HepG2 (cell line): ENCODE measurements around the gene CBX2. TPM values are rescaled to one million over a fixed set of nuclear protein-coding genes. Genes with fewer than 3 reads are reported as not detected.

ENCODE experiments used
- ATAC-seq: fragments of 200-7000 bp; cut with Tn5 transposase; 3 replicates; pipeline ENCODE4 v1.9.1; 2020; ENCODE audit warnings: mild to moderate bottlenecking, moderate library complexity
- BruUV-seq: library from RNA; stranded (reverse); fragments of 400-500 nt; replicated peaks from 2 replicates; lab custom pipeline; 2021; lab: Mats Ljungman, UMichigan
- CTCF ChIA-PET: fragments of 300-600 bp; formaldehyde crosslinking; extraction: SDS; loops from one replicate; lab custom pipeline; 2021; ENCODE audit warnings: low total read pairs, inconsistent platforms, low intra/inter-chr PET ratio; lab: Yijun Ruan, JAX
- POLR2A ChIA-PET: fragments of 350-600 bp; sonication (Branson Sonifier 250); formaldehyde crosslinking; loops from one replicate; lab custom pipeline; 2020; ENCODE audit warnings: antibody characterized with exemption, inconsistent platforms; lab: Yijun Ruan, JAX
- DNase-seq: peaks from one replicate; pipeline ENCODE4 v3.0.0-alpha.2; 2015; ENCODE audit warnings: low spot score
- FAIRE-seq: peaks from 3 replicates; lab custom pipeline; 2011; peaks lifted over from hg19 to GRCh38; lab: Jason Lieb, UNC
- H2AFZ ChIP-seq: one replicate; pipeline ENCODE4 v1.6.1; 2011; ENCODE audit warnings: low read length, inconsistent platforms
- H3K27ac ChIP-seq: fragments of 300-600 bp; 3 replicates; pipeline ENCODE4 v1.8.0; 2011; ENCODE audit warnings: mixed run types, mild to moderate bottlenecking, mixed read lengths, low read length, inconsistent platforms; ENCODE audit not compliant: insufficient read depth; ENCODE audit errors: extremely low read length
- H3K27me3 ChIP-seq, 2 experiments: fragments of 200-600 bp in 1 of 2; 2 replicates in 1 of 2; 3 replicates in 1 of 2; pipeline versions ENCODE4 v1.6.0 to v1.8.0; 2011; ENCODE audit warnings: low read length in 2 of 2, mild to moderate bottlenecking in 2 of 2, moderate library complexity in 2 of 2, inconsistent platforms in 1 of 2; ENCODE audit not compliant: insufficient read depth in 2 of 2, control insufficient read depth in 1 of 2
- H3K36me3 ChIP-seq, 2 experiments: fragments of 200-600 bp in 1 of 2; replicated peaks in 1 of 2; 2 replicates in 1 of 2; 3 replicates in 1 of 2; pipeline versions ENCODE4 v1.5.1 to v1.8.0; 2011; ENCODE audit warnings: low read length in 2 of 2, inconsistent platforms in 1 of 2; ENCODE audit not compliant: insufficient read depth in 2 of 2, control insufficient read depth in 1 of 2
- H3K4me1 ChIP-seq: 2 replicates; pipeline ENCODE4 v1.5.1; 2012; ENCODE audit warnings: low read length, inconsistent platforms; ENCODE audit not compliant: insufficient read depth
- H3K4me2 ChIP-seq: 2 replicates; pipeline ENCODE4 v1.6.0; 2011; ENCODE audit warnings: low read depth, low read length, inconsistent platforms
- H3K4me3 ChIP-seq, 3 experiments: fragments of 200-600 bp in 1 of 3; sonication (generic), shearing (Covaris generic) in 1 of 3; replicated peaks in 1 of 3; 2 replicates each; pipeline ENCODE4 v1.5.1; 2011 to 2016; ENCODE audit warnings: low read length in 3 of 3, inconsistent platforms in 2 of 3, low read depth in 2 of 3, mild to moderate bottlenecking in 2 of 3, control low read depth in 1 of 3, mixed read lengths in 1 of 3; ENCODE audit not compliant: insufficient read depth in 1 of 3
- H3K79me2 ChIP-seq: one replicate; pipeline ENCODE4 v1.6.1; 2011; ENCODE audit warnings: low read length, inconsistent platforms; ENCODE audit not compliant: insufficient read depth
- H3K9ac ChIP-seq: 2 replicates; pipeline ENCODE4 v1.6.0; 2011; ENCODE audit warnings: mild to moderate bottlenecking, low read depth, low read length, inconsistent platforms; ENCODE audit not compliant: insufficient read depth
- H3K9me3 ChIP-seq: 2 replicates; pipeline ENCODE4 v1.5.1; 2012; ENCODE audit warnings: mild to moderate bottlenecking, low read length
- H4K20me1 ChIP-seq: 2 replicates; pipeline ENCODE4 v1.6.0; 2011; ENCODE audit warnings: inconsistent platforms, mild to moderate bottlenecking, low read length, moderate library complexity; ENCODE audit not compliant: insufficient read depth
- BCLAF1 ChIP-seq: fragments of 450-650 bp; IDR thresholded peaks from 2 replicates; pipeline ENCODE4 v1.6.1; 2017; ENCODE audit warnings: mild to moderate bottlenecking
- HDAC2 ChIP-seq: sonication (generic); formaldehyde crosslinking; IDR thresholded peaks from 2 replicates; pipeline ENCODE4 v1.4.0; 2020; ENCODE audit warnings: missing genetic modification reagents
- KDM3A ChIP-seq: IDR thresholded peaks from 2 replicates; pipeline ENCODE4 v1.6.1; 2018; ENCODE audit warnings: low read depth, missing compliant biosample characterization
- MXI1 ChIP-seq: IDR thresholded peaks from 3 replicates; pipeline ENCODE4 v1.6.1; 2012; ENCODE audit warnings: low read depth, low read length, inconsistent platforms, borderline replicate concordance
- POGZ ChIP-seq: sonication (generic); formaldehyde crosslinking; IDR thresholded peaks from 2 replicates; pipeline ENCODE4 v1.4.0; 2020; ENCODE audit warnings: mild to moderate bottlenecking, missing genetic modification reagents
- REST ChIP-seq, 2 experiments: IDR thresholded peaks; 2 replicates each; pipeline ENCODE4 v1.6.1; 2011 to 2012; ENCODE audit warnings: low read length in 2 of 2, borderline replicate concordance in 1 of 2, low read depth in 1 of 2, mild to moderate bottlenecking in 1 of 2, moderate library complexity in 1 of 2
- SPEN ChIP-seq: sonication (generic); formaldehyde crosslinking; IDR thresholded peaks from 2 replicates; pipeline ENCODE4 v1.5.1; 2020; ENCODE audit warnings: low read depth, mild to moderate bottlenecking, missing genetic modification reagents
- TOPORS ChIP-seq: sonication (generic); formaldehyde crosslinking; IDR thresholded peaks from 2 replicates; pipeline ENCODE4 v1.8.0; 2023; ENCODE audit warnings: mild to moderate bottlenecking, missing genetic modification reagents
- TSC22D2 ChIP-seq: sonication (generic); formaldehyde crosslinking; IDR thresholded peaks from 2 replicates; pipeline ENCODE4 v1.5.1; 2020; ENCODE audit warnings: missing genetic modification reagents, mild to moderate bottlenecking, borderline replicate concordance
- ZC3H4 ChIP-seq: sonication (generic); formaldehyde crosslinking; IDR thresholded peaks from 2 replicates; pipeline ENCODE4 v1.4.0; 2020; ENCODE audit warnings: missing genetic modification reagents, borderline replicate concordance
- ZNF124 ChIP-seq: sonication (generic); formaldehyde crosslinking; IDR thresholded peaks from 2 replicates; pipeline ENCODE4 v1.4.0; 2020; ENCODE audit warnings: missing genetic modification reagents
- WGBS: methylation state at CpG from one replicate; pipeline ENCODE4 v1.1.6; 2017; ENCODE audit warnings: low lambda C conversion rate; 5-methylcytosine and 5-hydroxymethylcytosine counted together
- in situ Hi-C: cut with HindIII; loops from 2 replicates; pipeline ENCODE4 v1.10.0; 2017; ENCODE audit warnings: low pct_unique_long_range_greater_than_20kb; ENCODE audit not compliant: extremely low pct_ligation_motif_present
- intact Hi-C: fragments of 100-400 bp; cut with micrococcal nuclease; formaldehyde crosslinking; loops from one replicate; pipeline ENCODE4 v1.10.0; 2022; ENCODE audit not compliant: unreplicated experiment
- polyA plus RNA-seq, 8 experiments: library from polyadenylated mRNA; depleted of rRNA in 3 of 8; stranded (reverse) in 7 of 8; unstranded in 1 of 8; fragments of >200 nt; fragmentation: Illumina TruSeq in 4 of 8; extraction: Trizol in 4 of 8; gene quantifications; 2 replicates each; pipeline versions ENCODE4 v1.2.1 to v1.2.3, GENCODE V29; 2011 to 2016; ENCODE audit warnings: low read depth in 4 of 8, missing spikeins in 1 of 8, mixed read lengths in 1 of 8; ENCODE audit not compliant: insufficient read depth in 1 of 8
- total RNA-seq, 5 experiments: library from RNA; depleted of rRNA; stranded (reverse); fragments of >200 nt; fragmentation: Illumina TruSeq; extraction: Trizol; gene quantifications; 2 replicates each; pipeline ENCODE4 v1.2.3, GENCODE V29; 2016; ENCODE audit warnings: low read depth in 1 of 5

Gene CBX2
- total and polyA plus RNA-seq, 2 of the 13 experiments (the other 11 are each of a cell fraction or from before 2014, with no cell fraction given): 14.5 to 31.1 TPM

DNA sequence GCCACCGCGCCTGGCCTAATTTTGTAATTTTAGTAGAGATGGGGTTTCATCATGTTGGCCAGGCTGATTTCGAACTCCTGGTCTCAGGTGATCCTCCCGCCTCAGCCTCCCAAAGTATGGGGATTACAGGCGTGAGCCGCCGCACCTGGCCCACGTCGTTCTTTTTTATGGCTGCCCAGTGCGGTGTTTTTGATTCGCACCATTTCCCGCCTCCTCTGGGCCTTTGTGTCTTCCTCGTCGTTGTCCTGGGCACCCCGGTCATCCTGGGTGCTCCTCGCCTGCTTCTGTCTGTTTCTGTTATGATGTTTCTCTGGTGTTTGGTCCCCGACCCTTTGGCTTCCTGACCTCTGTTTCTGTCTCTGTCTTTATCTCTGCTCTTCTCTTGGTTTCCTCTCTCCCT lies 46.3 kb downstream of the CBX2 start:
- ATAC-seq (no peak), DNase-seq (no peak), FAIRE-seq (no peak)
- BruUV-seq: no TSS peak
- Histone ChIP-seq H4K20me1 (no peaks in the 10 kb centered on the region), H3K9me3 (no peaks in the 10 kb centered on the region), H3K79me2 (no peaks in the 10 kb centered on the region), H3K4me2 (no peak overlapping the region), H3K36me3 (no peaks in the 10 kb centered on the region), H3K27ac (no peak overlapping the region), H3K27me3 (peaks cover 3 to 7% of the 10 kb centered on the region in 2 experiments; a peak in 3 of 5 replicates), H3K4me3 (no peak overlapping the region), H2AFZ (no peak overlapping the region), H3K4me1 (peaks cover 97% of the 10 kb centered on the region), H3K9ac (no peak overlapping the region)
- CTCF ChIA-PET: no interaction called here
- in situ Hi-C loops: no loop called here
- intact Hi-C loops: no loop called here
- POLR2A ChIA-PET: interaction anchor here (1.3 to 2.0 kb wide), 4 partner anchors 10 to 162 kb away, joined by 3 to 10 read pairs (median 5); partner anchors contain the start of genes CBX4 and CBX8
- TF ChIP-seq ZNF124 (CRISPR knock-in tag): no peak
- TF ChIP-seq TOPORS: 0 out of 2 replicates have a peak, but pooled peaks have one; percentile 32
- no peak for TF ChIP-seq TSC22D2 (CRISPR knock-in tag)
- WGBS: 93% methylated on average over 17 of the region's 17 CpGs

- no peak for FAIRE-seq
- intact Hi-C loops (no loop called here), in situ Hi-C loops (no loop called here)
- WGBS: 15% methylated on average over 6 of the region's 6 CpGs
- no peak overlapping the region for H3K9ac ChIP-seq
- H3K4me3 ChIP-seq: no peak overlapping the region
- no peak for ATAC-seq
- no peaks in the 10 kb centered on the region for H3K79me2 ChIP-seq
- peaks cover 0 to 3% of the 10 kb centered on the region in 2 experiments; a peak in 1 of 5 replicates for H3K27me3 ChIP-seq
- H3K27ac ChIP-seq: no peak overlapping the region
- H4K20me1 ChIP-seq: no peaks in the 10 kb centered on the region
- H2AFZ ChIP-seq: no peak overlapping the region
- H3K36me3 ChIP-seq: no peaks in the 10 kb centered on the region
- peaks cover 97% of the 10 kb centered on the region for H3K4me1 ChIP-seq
- ChIA-PET POLR2A (interaction anchor here (1.3 to 2.0 kb wide), 7 partner anchors 10 to 169 kb away, joined by 3 to 10 read pairs (median 4); partner anchors contain the start of genes CBX4 and CBX8), CTCF (no interaction called here)
- peak overlapping the region; percentile 48 for H3K4me2 ChIP-seq
- DNase-seq: no peak
- H3K9me3 ChIP-seq: no peaks in the 10 kb centered on the region
- BruUV-seq: no TSS peak
- TF ChIP-seq KDM3A (CRISPR knock-in tag): no peak
- no peak for TF ChIP-seq ZC3H4
- peak; percentile 39; the same call in 1 of the 2 replicates for TF ChIP-seq HDAC2 (CRISPR knock-in tag)
- TF ChIP-seq REST (IDR thresholded peaks at IDR 0.05; ENCODE audit: borderline replicate concordance in 1 of 2, low read depth in 1 of 2, low read length in 2 of 2): no peak
- no peak for TF ChIP-seq MXI1
- TF ChIP-seq POGZ: no peak
- TF ChIP-seq BCLAF1: no peak
- TF ChIP-seq SPEN (CRISPR knock-in tag): 0 out of 2 replicates have a peak, but pooled peaks have one; percentile 48
Observed at GRCh38 chr17:79824893-79825579, 47.1 kb downstream of the CBX2 start.
